Putamen (tissue), 1 donor: Measurements from ENCODE around the gene DUT.

ENCODE experiments used
- DNase-seq: peaks from one replicate; pipeline ENCODE4 v3.0.0-alpha.2; 2016; ENCODE audit warnings: low spot score

The DUT gene

GRCh38 chr15:48330105-48330785, 984 bp upstream of the DUT start:
- no peak for DNase-seq

DNA sequence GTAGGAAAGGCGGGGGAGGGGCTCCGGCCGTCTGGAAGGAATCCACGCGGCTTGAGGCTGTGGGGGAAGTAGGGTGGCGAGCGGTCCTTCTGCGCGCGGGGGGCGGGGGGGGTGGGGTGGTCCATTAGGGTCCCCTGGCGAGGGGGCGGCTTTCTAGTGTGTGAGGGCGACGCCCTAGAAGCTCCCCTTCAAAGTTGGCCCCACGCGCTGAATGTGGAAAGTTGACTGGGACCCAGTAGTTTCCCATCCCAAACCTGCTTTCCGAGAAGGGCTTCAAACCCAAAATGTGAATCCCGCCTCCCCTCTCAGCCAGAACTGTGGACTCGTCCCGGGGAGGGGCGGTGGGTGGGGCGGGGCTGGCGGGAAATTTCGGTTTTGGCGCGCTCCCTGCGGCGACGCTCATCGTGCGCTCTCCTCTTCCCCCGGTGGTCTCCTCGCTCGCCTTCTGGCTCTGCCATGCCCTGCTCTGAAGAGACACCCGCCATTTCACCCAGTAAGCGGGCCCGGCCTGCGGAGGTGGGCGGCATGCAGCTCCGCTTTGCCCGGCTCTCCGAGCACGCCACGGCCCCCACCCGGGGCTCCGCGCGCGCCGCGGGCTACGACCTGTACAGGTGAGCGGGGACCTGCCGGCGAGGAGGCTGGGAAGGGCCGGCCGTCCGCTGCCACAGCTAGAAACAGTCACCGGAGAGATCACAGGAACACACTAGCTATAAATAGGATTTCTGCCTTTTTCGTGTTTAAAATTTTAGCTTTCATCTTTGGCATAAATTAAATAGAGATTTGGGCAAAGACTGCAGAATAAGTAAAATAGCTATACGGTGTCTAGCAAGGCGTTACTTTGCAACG, 790 bp downstream of the DUT start:
- DNase-seq = peak; percentile 64

DNA sequence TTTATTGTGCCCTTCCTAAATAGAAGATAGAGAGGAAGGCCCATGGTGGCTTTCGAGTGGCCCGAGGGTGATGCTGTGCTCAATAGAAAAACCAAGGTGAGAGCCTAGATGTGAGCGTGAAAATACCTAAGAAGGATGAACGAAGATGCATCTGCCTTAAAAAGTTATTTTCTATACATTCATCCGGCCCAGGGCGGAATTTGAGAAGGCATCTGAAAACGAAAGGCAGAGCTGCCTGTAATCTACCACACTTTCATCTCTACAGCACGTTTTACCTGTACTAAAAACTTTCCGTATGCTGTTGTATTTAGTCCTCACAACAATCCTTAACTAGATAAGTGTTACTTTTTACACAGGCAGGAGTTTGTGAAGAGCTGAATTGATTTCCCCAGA, 1.4 kb downstream of the DUT start:
- DNase-seq = no peak

- no peak for DNase-seq
Observed at GRCh38 chr15:48333540-48333939, 2.3 kb downstream of the DUT start.

- no peak for DNase-seq
Observed at GRCh38 chr15:48334260-48334659, 3.0 kb downstream of the DUT start.

DNA sequence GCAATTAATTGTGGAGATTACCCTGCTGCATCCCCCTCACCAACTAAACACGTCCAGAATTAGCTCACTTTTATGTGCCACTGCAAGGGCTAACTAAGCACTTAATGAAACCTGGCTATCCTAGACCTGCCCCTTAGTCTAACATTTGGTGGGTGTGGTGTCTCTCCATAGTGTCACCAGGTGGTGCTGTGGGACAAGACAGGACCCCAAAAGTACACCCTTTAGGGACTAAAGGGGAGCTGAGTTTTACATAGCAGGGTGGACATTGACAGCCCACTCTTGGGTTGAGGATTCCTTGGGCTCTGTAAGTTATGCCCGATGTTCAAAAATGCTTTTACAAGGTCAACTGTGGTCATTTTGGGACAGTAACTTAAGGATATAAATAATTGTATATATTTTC, 5.7 kb downstream of the DUT start:
- DNase-seq = no peak

DNA sequence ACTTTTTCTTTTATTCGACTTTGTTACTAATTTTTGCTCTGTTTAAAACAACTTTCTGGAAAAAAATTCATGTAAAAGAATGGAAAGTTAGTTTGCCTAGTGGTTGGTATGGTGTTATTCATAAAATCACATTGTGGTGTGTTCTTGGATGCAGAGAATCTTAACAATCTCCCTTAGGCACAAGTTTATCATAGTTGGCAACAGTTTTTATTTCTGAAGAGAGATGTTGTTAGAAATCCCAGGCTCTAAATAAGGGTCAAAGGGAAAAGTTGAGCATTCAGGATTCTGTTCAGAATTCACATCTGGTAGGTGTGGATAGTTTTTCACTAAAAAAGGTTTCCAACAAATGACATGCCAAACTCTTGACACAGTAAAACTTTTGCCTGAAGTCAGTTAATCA, 6.4 kb downstream of the DUT start:
- DNase-seq = no peak

DNA sequence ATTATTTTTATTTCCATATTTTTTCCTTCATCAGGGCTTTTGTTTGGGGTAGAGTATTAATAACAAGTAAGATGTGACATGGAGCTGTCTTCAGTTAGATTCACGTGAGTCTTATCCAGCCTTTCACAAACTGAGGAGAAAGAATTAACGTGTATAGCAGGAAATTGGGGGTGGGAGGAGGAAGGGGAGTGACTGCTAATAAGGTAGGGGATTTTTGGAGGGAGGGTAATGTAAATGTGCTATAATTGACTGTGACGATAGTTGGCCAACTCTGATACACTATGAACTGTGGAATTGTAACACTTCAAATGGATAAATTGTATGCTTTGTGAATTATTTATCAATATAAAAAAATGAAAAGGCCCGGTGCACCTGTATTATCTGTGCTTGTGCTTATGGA, 8.9 kb downstream of the DUT start:
- no peak for DNase-seq

DNA sequence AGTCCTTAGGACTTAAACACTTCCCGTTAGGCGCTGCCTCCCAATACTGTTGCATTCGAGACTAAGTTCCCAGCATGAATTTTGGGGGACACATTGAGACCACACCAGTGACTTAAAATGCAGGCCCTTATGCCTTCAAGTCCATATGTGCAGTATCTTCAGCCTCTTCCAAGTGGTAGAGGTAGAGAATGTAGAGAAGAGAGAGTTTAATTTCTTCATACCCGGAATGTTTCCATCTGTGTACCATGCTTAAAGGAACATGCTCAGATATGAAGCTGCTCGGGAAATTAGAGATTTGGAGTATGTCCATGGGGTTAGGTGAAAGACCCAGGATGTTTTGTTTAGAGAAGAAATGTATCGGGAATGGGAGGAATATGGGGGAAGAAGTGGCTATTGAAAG, 12.6 kb downstream of the DUT start:
- no peak for DNase-seq

DNA sequence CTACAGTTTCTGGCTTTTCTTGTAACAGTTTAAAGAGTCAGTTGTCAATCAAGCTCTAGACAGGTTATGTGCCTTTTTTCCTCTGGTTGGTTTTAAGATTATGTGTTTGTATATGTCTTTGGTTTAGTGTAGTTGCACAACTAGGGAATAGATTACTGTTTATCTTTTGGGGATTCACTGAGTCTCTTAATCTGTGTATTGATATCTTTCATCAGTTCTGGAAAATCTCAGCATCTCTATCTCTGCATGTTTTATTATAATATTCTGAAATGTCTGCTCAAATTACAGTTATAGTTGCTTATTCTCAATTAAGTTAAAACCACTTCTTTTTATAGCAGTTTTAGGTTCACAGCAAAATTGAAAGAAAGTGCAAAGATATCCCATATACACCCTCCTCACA, 14.3 kb downstream of the DUT start:
- no peak for DNase-seq

GRCh38 chr15:48352474-48353072, 21.3 kb downstream of the DUT start:
- DNase-seq = peak; percentile 43

DNA sequence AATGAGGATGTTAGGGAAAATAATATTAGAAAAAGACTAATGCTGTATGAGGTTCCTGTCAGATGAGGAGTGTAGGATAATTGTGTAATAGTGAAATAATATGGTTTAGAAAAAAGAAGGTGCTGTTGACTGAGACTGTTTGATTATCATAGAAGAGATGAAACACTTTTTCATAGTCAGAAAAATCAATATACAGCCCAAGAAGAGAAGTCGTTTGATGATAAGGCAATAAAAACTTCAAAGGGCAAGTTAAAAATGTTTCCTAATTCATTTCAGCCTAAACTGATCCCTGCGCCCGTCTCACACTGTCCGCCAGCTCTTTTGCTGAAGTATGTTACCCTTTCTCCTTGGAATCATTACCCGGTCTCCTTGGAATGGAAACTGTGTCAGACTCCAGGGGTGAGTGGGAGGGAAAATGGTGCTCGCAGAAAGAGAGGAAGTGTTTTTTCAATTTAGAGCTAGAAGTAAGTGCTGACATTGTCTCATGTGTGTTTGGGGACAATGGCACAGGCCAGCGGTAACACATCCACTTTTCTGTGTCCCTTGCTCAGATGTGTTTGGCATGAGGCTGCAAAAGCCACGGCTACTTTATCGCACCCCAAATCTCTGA, 23.6 kb downstream of the DUT start:
- no peak for DNase-seq

DNA sequence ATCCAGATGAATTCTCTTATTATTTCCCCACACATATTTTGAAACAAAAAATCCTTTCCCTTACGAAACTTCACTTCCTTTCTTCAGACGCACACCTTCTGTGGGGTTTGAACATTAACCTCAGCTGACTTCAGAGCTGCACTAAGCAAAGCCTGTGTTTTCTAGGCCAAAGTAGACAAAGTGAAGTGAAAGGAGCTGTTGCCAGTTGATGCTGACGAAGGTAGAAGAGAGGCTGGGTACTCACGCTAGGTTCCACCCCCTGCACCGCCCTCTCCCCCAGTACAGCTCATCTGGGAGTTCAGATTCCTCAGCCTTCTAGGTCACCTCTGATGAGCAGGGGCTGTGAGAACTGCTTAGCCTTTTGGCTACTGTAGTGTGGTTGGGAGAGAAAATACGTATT, 24.1 kb downstream of the DUT start:
- DNase-seq = no peak

GRCh38 chr15:48358229-48359152, 27.3 kb downstream of the DUT start:
- peak; percentile 10 for DNase-seq

GRCh38 chr15:48360841-48361240, 29.6 kb downstream of the DUT start:
- DNase-seq = no peak

DNA sequence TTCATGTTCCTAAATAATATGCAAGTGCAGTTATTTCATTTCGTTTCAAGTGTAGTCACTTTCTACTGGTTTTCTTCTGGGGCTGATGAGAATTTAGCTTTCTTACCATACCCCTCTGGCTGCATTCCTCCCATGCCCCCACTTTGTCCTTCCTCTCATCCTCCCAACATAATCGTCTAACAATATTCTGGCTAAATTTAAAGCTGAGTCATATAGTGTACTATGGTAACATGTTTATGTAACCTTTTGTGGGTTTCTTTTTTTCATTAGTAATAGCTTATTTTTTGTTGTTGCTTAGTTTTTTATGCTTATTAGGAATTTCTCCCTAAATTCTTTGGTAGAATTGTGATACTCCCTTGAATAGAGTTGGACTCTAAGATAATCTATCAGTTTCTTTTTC, 30.5 kb downstream of the DUT start:
- no peak for DNase-seq

GRCh38 chr15:48363474-48363873, 32.2 kb downstream of the DUT start:
- no peak for DNase-seq

DNA sequence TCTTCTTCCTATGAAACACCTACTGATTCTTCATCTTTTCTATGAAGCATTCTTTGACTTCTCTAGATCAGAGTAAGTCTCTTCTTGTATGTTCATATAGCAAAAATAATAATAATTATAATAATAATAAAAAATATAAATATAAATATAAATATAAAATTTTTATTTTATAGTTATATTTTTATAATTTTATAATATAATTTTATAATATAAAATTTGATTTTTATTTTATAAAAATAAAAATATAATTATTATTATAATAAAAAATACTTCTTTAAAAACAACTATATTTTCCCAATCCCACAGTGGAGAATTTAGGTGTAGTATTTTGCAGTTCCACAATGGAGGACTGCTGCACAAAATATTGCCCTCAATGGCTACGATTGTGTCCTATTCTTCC, 34.3 kb downstream of the DUT start:
- no peak for DNase-seq

- DNase-seq = no peak
Observed at GRCh38 chr15:48366584-48367312, 35.5 kb downstream of the DUT start.

- no peak for DNase-seq
Observed at GRCh38 chr15:48367483-48367882, 36.3 kb downstream of the DUT start.

- DNase-seq = no peak
Observed at GRCh38 chr15:48370460-48370859, 39.2 kb downstream of the DUT start.
